DLD1 (cell line): ENCODE data around the gene TP53BP1.
"Not testable (repeated sequence)": the region's sequence is repeated elsewhere in the genome, so short reads cannot be mapped to it uniquely, and the experiment has no call there.

Source experiments
- in situ Hi-C: cut with HindIII; loops from 2 replicates; pipeline ENCODE4 v1.10.0; 2017; ENCODE audit warnings: low sequenced_read_pairs

Gene TP53BP1

GRCh38 chr15:43433165-43433564 lies 59.8 kb downstream of the TP53BP1 start:
- in situ Hi-C loops: no loop called here

- in situ Hi-C loops: no loop called here
Measured at GRCh38 chr15:43429687-43430086, 63.3 kb downstream of the TP53BP1 start.

GRCh38 chr15:43423793-43424192 lies 69.2 kb downstream of the TP53BP1 start:
- in situ Hi-C loops: no loop called here

- in situ Hi-C loops: no loop called here
Measured at GRCh38 chr15:43420876-43421275, 72.1 kb downstream of the TP53BP1 start.

- in situ Hi-C loops: no loop called here
Measured at GRCh38 chr15:43420435-43420834, 72.5 kb downstream of the TP53BP1 start.

GRCh38 chr15:43414196-43414595 lies 78.8 kb downstream of the TP53BP1 start:
- in situ Hi-C loops: no loop called here

- in situ Hi-C loops: no loop called here
Measured at GRCh38 chr15:43412096-43412495, 80.9 kb downstream of the TP53BP1 start.

- in situ Hi-C loops: no loop called here
Measured at GRCh38 chr15:43410572-43411214, 82.3 kb downstream of the TP53BP1 start.

GRCh38 chr15:43408789-43409188 lies 84.2 kb downstream of the TP53BP1 start:
- in situ Hi-C loops: no loop called here

- in situ Hi-C loops: no loop called here
Measured at GRCh38 chr15:43406808-43407207, 86.1 kb downstream of the TP53BP1 start.

- in situ Hi-C loops: no loop called here
Measured at GRCh38 chr15:43406189-43406588, 86.8 kb downstream of the TP53BP1 start.

- in situ Hi-C loops: no loop called here
Measured at GRCh38 chr15:43404130-43404529, 88.8 kb downstream of the TP53BP1 start.

- in situ Hi-C loops: no loop called here
Measured at GRCh38 chr15:43403616-43404015, 89.3 kb downstream of the TP53BP1 start.

GRCh38 chr15:43402255-43402654 lies 90.7 kb downstream of the TP53BP1 start:
- in situ Hi-C loops: no loop called here

GRCh38 chr15:43393592-43393991 lies 99.4 kb downstream of the TP53BP1 start:
- in situ Hi-C loops: not testable (repeated sequence)

- in situ Hi-C loops: no loop called here
Measured at GRCh38 chr15:43390723-43391122, 102.2 kb downstream of the TP53BP1 start.

- in situ Hi-C loops: no loop called here
Measured at GRCh38 chr15:43383070-43383469, 109.9 kb downstream of the TP53BP1 start.

GRCh38 chr15:43382310-43382709 lies 110.6 kb downstream of the TP53BP1 start:
- in situ Hi-C loops: no loop called here

- in situ Hi-C loops: no loop called here
Measured at GRCh38 chr15:43378601-43379000, 114.4 kb downstream of the TP53BP1 start.

GRCh38 chr15:43376017-43376705 lies 116.8 kb downstream of the TP53BP1 start:
- in situ Hi-C loops: no loop called here

- in situ Hi-C loops: no loop called here
Measured at GRCh38 chr15:43370975-43371974, 121.7 kb downstream of the TP53BP1 start, which contains the start of the genes TUBGCP4 and ZSCAN29. Gene TUBGCP4 (plus strand): TSS chr15:43371101. CDS start chr15:43371355, 254 bp downstream. Gene ZSCAN29 (minus strand): TSS chr15:43371043. CDS start chr15:43369913, 1,130 bp downstream.
